CD14-positive monocyte (primary cell): Measurements from ENCODE around the gene LRRTM4. TPM values are rescaled to one million over a fixed set of nuclear protein-coding genes. Genes with fewer than 3 reads are reported as not detected.

ENCODE experiments used
- DNase-seq, 3 donors: peaks; one replicate each; pipeline ENCODE4 v3.0.0-alpha.2; 2011 to 2022
- H2AFZ ChIP-seq: 2 replicates; pipeline ENCODE4 v1.6.0; 2012; ENCODE audit warnings: mild to moderate bottlenecking, low read depth, low read length, inconsistent platforms; ENCODE audit not compliant: insufficient read depth, poor library complexity, severe bottlenecking
- H3K27ac ChIP-seq, 2 donors: 1 replicate in 1 of 2; 2 replicates in 1 of 2; pipeline ENCODE4 v1.5.1; 2012 to 2013; ENCODE audit warnings: low read length in 2 of 2, control low read depth in 1 of 2, inconsistent platforms in 1 of 2, low read depth in 1 of 2, mild to moderate bottlenecking in 1 of 2
- H3K27me3 ChIP-seq, 2 donors: one replicate each; pipeline versions ENCODE4 v1.6.0 to v1.6.1; 2011 to 2013; ENCODE audit warnings: low read length in 2 of 2; ENCODE audit not compliant: control insufficient read depth in 2 of 2, insufficient read depth in 2 of 2
- H3K36me3 ChIP-seq, 2 donors: replicated peaks in 1 of 2; 1 replicate in 1 of 2; 2 replicates in 1 of 2; pipeline versions ENCODE4 v1.5.1 to v1.6.1; 2012 to 2013; ENCODE audit warnings: low read length in 2 of 2, control low read depth in 1 of 2, inconsistent platforms in 1 of 2, mild to moderate bottlenecking in 1 of 2; ENCODE audit not compliant: insufficient read depth in 2 of 2, control insufficient read depth in 1 of 2
- H3K4me1 ChIP-seq, 2 donors: 1 replicate in 1 of 2; 2 replicates in 1 of 2; pipeline versions ENCODE4 v1.5.1 to v1.6.1; 2012 to 2013; ENCODE audit warnings: low read length in 2 of 2, control low read depth in 1 of 2, inconsistent platforms in 1 of 2, mild to moderate bottlenecking in 1 of 2, moderate library complexity in 1 of 2; ENCODE audit not compliant: insufficient read depth in 2 of 2, control insufficient read depth in 1 of 2
- H3K4me2 ChIP-seq: replicated peaks from 2 replicates; pipeline ENCODE3; 2012; ENCODE audit warnings: low read length, moderate library complexity, mild to moderate bottlenecking; ENCODE audit not compliant: poor library complexity, severe bottlenecking; ENCODE audit errors: extremely low read depth
- H3K4me3 ChIP-seq, 3 experiments: fragments of 200-600 bp in 1 of 3; sonication (generic) in 1 of 3; replicated peaks in 1 of 3; 1 replicate in 2 of 3; 2 replicates in 1 of 3; pipeline ENCODE4 v1.5.1; 2011 to 2013; ENCODE audit warnings: low read length in 3 of 3, mild to moderate bottlenecking in 3 of 3, control low read depth in 2 of 3, low read depth in 2 of 3, inconsistent platforms in 1 of 3, moderate library complexity in 1 of 3
- H3K79me2 ChIP-seq: 2 replicates; pipeline ENCODE4 v1.6.0; 2012; ENCODE audit warnings: mild to moderate bottlenecking, control low read depth, inconsistent platforms, low read length, moderate library complexity; ENCODE audit not compliant: insufficient read depth
- H3K9ac ChIP-seq: 2 replicates; pipeline ENCODE4 v1.6.0; 2017; ENCODE audit warnings: low read length, mild to moderate bottlenecking; ENCODE audit not compliant: insufficient read depth, poor library complexity, severe bottlenecking
- H3K9me3 ChIP-seq, 2 donors: replicated peaks in 1 of 2; 1 replicate in 1 of 2; 2 replicates in 1 of 2; pipeline versions ENCODE4 v1.5.1 to v1.6.1; 2012 to 2013; ENCODE audit warnings: low read length in 2 of 2, control low read depth in 1 of 2; ENCODE audit not compliant: control insufficient read depth in 1 of 2, insufficient read depth in 1 of 2
- H4K20me1 ChIP-seq: 2 replicates; pipeline ENCODE4 v1.6.0; 2012; ENCODE audit warnings: mild to moderate bottlenecking, low read length, control low read depth, moderate library complexity; ENCODE audit not compliant: insufficient read depth
- H3K27ac Mint-ChIP-seq, 7 donors: one replicate each; pipeline ENCODE4 v1.8.0; 2020; ENCODE audit warnings: mild to moderate bottlenecking in 7 of 7, mixed read lengths in 7 of 7, moderate library complexity in 6 of 7, inconsistent platforms in 2 of 7
- H3K27me3 Mint-ChIP-seq, 3 donors: one replicate each; pipeline ENCODE4 v1.8.0; 2021 to 2022; ENCODE audit warnings: low read depth in 3 of 3, mild to moderate bottlenecking in 3 of 3, mixed read lengths in 3 of 3, moderate library complexity in 3 of 3, inconsistent platforms in 1 of 3
- H3K36me3 Mint-ChIP-seq, 2 donors: one replicate each; pipeline ENCODE4 v1.8.0; 2020; ENCODE audit warnings: mixed read lengths in 2 of 2, inconsistent platforms in 1 of 2, mild to moderate bottlenecking in 1 of 2
- H3K4me1 Mint-ChIP-seq: one replicate; pipeline ENCODE4 v1.8.0; 2020; ENCODE audit warnings: mild to moderate bottlenecking, mixed read lengths
- H3K4me3 Mint-ChIP-seq, 2 donors: one replicate each; pipeline ENCODE4 v1.8.0; 2020; ENCODE audit warnings: mild to moderate bottlenecking in 2 of 2, mixed read lengths in 2 of 2, moderate library complexity in 1 of 2
- H3K9me3 Mint-ChIP-seq, 7 donors: one replicate each; pipeline ENCODE4 v1.8.0; 2020 to 2022; ENCODE audit warnings: mixed read lengths in 7 of 7, mild to moderate bottlenecking in 6 of 7, moderate library complexity in 6 of 7, inconsistent platforms in 2 of 7
- CTCF ChIP-seq: fragments of 200-600 bp; IDR thresholded peaks from one replicate; pipeline ENCODE4 v1.8.0; 2022; ENCODE audit warnings: antibody characterized with exemption, mild to moderate bottlenecking
- WGBS: methylation state at CpG from one replicate; pipeline ENCODE4 v1.1.5; 2013; ENCODE audit warnings: missing lambda C conversion rate; ENCODE audit not compliant: insufficient coverage; 5-methylcytosine and 5-hydroxymethylcytosine counted together
- intact Hi-C, 2 donors: fragments of 100-400 bp; cut with micrococcal nuclease; formaldehyde crosslinking; loops; one replicate each; pipeline versions ENCODE4 v1.15.0 to v1.15.1; 2023
- polyA plus RNA-seq, 3 donors: library from polyadenylated mRNA; depleted of rRNA in 1 of 3; unstranded in 2 of 3; stranded (reverse) in 1 of 3; fragments of 300-500 nt in 2 of 3; fragments of >200 nt in 1 of 3; fragmentation: Illumina TruSeq in 2 of 3; gene quantifications; 1 replicate in 2 of 3; 2 replicates in 1 of 3; pipeline ENCODE4 v1.2.3, GENCODE V29; 2012 to 2021

The LRRTM4 gene
- polyA plus RNA-seq, 3 donors, result not detected

- H3K79me2 ChIP-seq, result no peaks in the 10 kb centered on the region
- WGBS, result no CpG with 5 or more reads among the region's 1 CpG
- no peak for DNase-seq
- H3K4me1 ChIP-seq, result no peaks in the 10 kb centered on the region
- H2AFZ ChIP-seq, result no peak overlapping the region
- H3K36me3 ChIP-seq, result no peaks in the 10 kb centered on the region
- H3K36me3 Mint-ChIP-seq, result no peaks in the 10 kb centered on the region
- no peak overlapping the region for H3K4me3 ChIP-seq
- peaks cover 0 to 2% (median 0%) of the 10 kb centered on the region in 7 donors for H3K9me3 Mint-ChIP-seq
- no peaks in the 10 kb centered on the region for H3K9me3 ChIP-seq
- intact Hi-C loops, result no loop called here
- no peak overlapping the region for H3K4me2 ChIP-seq
- no peak overlapping the region for H3K27ac Mint-ChIP-seq
- H3K4me1 Mint-ChIP-seq, result no peaks in the 10 kb centered on the region
- no peaks in the 10 kb centered on the region for H4K20me1 ChIP-seq
- no peaks in the 10 kb centered on the region for H3K27me3 ChIP-seq
- no peak overlapping the region for H3K9ac ChIP-seq
- H3K27me3 Mint-ChIP-seq, result no peaks in the 10 kb centered on the region
- H3K27ac ChIP-seq, result no peak overlapping the region
- no peak for TF ChIP-seq CTCF
- no peak overlapping the region for H3K4me3 Mint-ChIP-seq
Observed at GRCh38 chr2:76849086-76849485, 673.1 kb downstream of the LRRTM4 start.

GRCh38 chr2:76839826-76840225 lies 682.4 kb downstream of the LRRTM4 start:
- Histone ChIP-seq H3K9me3 (no peaks in the 10 kb centered on the region), H3K27me3 (no peaks in the 10 kb centered on the region), H3K4me1 (no peaks in the 10 kb centered on the region), H4K20me1 (no peaks in the 10 kb centered on the region), H2AFZ (no peak overlapping the region), H3K27ac (no peak overlapping the region), H3K79me2 (no peaks in the 10 kb centered on the region), H3K9ac (no peak overlapping the region), H3K4me2 (no peak overlapping the region), H3K36me3 (no peaks in the 10 kb centered on the region), H3K4me3 (no peak overlapping the region)
- intact Hi-C loops, result no loop called here
- no peak overlapping the region for H3K27ac Mint-ChIP-seq
- no peaks in the 10 kb centered on the region for H3K27me3 Mint-ChIP-seq
- no peaks in the 10 kb centered on the region for H3K4me1 Mint-ChIP-seq
- DNase-seq, result no peak
- peaks cover 0 to 2% (median 2%) of the 10 kb centered on the region in 7 donors for H3K9me3 Mint-ChIP-seq
- H3K4me3 Mint-ChIP-seq, result no peak overlapping the region
- no peaks in the 10 kb centered on the region for H3K36me3 Mint-ChIP-seq
- WGBS, result no CpG with 5 or more reads among the region's 1 CpG
- TF ChIP-seq CTCF, result no peak
